ENCODE results near the gene TBC1D2. TPM values are rescaled to one million over a fixed set of nuclear protein-coding genes. Genes with fewer than 3 reads are reported as not detected.

The TBC1D2 gene
- total and polyA plus RNA-seq, 4 donors: 2.8 to 5.1 (median 3.7) TPM

DNA sequence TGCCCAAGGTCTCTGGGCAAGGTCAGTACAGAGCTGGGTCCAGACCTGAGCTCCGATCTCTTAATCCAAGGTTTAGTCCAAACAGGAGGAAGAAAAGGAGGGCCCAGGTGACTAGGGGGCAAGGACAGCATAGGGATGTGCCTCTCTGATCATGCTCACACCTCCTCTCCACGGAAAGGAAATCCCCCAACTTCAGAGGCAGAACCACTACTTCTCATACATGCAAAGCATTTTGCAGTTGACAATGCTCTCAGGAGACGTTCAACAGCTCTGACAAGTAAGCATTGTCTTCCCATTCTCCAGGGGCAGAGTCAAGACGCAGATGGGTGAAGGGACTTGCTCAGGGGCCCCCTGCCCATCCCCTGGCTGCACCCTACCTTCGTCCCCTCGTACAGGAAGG, 54.3 kb downstream of the TBC1D2 start:
- TF ChIP-seq EGR1 (IDR thresholded peaks at IDR 0.05; ENCODE audit: low read depth in 2 of 2) (no peak), HNF4G (IDR thresholded peaks at IDR 0.05) (no peak), SP1 (IDR thresholded peaks at IDR 0.05) (no peak), FOXA2 (IDR thresholded peaks at IDR 0.05) (no peak), GABPA (IDR thresholded peaks at IDR 0.05 in 1 of 2, conservative IDR thresholded peaks at IDR 0.05 in 1 of 2) (no peak), JUND (IDR thresholded peaks at IDR 0.05) (no peak), FOXA1 (IDR thresholded peaks at IDR 0.05) (no peak), RAD21 (IDR thresholded peaks at IDR 0.05) (no peak)
- TF ChIP-seq, protein P1, sequence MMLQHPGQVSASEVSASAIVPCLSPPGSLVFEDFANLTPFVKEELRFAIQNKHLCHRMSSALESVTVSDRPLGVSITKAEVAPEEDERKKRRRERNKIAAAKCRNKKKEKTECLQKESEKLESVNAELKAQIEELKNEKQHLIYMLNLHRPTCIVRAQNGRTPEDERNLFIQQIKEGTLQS (IDR thresholded peaks at IDR 0.05): no peak
- TF ChIP-seq, protein P2, sequence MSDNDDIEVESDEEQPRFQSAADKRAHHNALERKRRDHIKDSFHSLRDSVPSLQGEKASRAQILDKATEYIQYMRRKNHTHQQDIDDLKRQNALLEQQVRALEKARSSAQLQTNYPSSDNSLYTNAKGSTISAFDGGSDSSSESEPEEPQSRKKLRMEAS (IDR thresholded peaks at IDR 0.05): no peak
- TF ChIP-seq, protein P3, sequence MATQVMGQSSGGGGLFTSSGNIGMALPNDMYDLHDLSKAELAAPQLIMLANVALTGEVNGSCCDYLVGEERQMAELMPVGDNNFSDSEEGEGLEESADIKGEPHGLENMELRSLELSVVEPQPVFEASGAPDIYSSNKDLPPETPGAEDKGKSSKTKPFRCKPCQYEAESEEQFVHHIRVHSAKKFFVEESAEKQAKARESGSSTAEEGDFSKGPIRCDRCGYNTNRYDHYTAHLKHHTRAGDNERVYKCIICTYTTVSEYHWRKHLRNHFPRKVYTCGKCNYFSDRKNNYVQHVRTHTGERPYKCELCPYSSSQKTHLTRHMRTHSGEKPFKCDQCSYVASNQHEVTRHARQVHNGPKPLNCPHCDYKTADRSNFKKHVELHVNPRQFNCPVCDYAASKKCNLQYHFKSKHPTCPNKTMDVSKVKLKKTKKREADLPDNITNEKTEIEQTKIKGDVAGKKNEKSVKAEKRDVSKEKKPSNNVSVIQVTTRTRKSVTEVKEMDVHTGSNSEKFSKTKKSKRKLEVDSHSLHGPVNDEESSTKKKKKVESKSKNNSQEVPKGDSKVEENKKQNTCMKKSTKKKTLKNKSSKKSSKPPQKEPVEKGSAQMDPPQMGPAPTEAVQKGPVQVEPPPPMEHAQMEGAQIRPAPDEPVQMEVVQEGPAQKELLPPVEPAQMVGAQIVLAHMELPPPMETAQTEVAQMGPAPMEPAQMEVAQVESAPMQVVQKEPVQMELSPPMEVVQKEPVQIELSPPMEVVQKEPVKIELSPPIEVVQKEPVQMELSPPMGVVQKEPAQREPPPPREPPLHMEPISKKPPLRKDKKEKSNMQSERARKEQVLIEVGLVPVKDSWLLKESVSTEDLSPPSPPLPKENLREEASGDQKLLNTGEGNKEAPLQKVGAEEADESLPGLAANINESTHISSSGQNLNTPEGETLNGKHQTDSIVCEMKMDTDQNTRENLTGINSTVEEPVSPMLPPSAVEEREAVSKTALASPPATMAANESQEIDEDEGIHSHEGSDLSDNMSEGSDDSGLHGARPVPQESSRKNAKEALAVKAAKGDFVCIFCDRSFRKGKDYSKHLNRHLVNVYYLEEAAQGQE (IDR thresholded peaks at IDR 0.05): no peak
- H3K36me3 ChIP-seq (ENCODE audit: control insufficient read depth in 4 of 4, insufficient read depth in 3 of 4, low read depth in 1 of 4, low read length in 3 of 4): peaks cover 0 to 14% (median 7%) of the 10 kb centered on the region in 4 donors

DNA sequence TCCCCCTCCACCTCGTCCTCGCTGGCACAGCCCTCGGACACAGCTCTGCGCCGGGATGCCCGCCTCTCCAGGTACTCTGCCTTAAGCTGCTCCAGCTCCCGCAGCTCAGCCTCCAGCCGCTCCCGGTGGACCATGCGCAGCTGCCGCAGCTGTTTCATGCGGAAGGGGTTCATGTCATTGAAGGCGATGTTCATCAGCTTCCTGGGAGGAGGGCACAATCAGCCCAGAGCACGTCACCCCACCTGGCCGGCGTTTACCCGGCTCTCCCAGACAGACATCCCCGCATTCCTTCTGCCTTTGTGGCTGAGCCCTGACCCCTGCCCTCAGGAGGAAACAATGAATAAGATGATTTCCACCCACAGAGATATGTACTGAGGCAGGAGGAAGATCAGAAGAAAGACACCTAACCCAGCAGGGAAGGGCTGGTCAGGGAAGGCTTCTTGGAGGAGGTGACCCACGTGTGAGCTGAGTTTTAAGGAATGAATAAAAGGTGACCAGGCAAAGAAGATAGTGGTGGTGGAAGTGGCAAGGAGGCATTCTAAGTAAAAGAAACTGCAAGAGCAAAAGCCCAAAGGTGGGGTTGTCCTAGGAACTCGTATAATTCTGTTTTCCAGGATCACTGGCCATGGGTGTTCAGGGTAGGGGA, 55.9 kb downstream of the TBC1D2 start:
- Histone ChIP-seq H3K9me3 (ENCODE audit: control insufficient read depth in 4 of 4, low read length in 3 of 4) (no peaks in the 10 kb centered on the region), H3K9ac (ENCODE audit: low read depth in 1 of 2, low read length in 2 of 2) (no peak overlapping the region), H3K4me1 (ENCODE audit: control insufficient read depth in 4 of 4, insufficient read depth in 4 of 4, low read length in 3 of 4) (peaks cover 0 to 5% (median 0%) of the 10 kb centered on the region in 4 donors), H3K4me3 (ENCODE audit: low read depth in 1 of 3, low read length in 3 of 3) (no peak overlapping the region), H3K27me3 (ENCODE audit: control insufficient read depth in 4 of 4, insufficient read depth in 4 of 4, low read length in 3 of 4) (no peaks in the 10 kb centered on the region), H3K36me3 (ENCODE audit: control insufficient read depth in 4 of 4, insufficient read depth in 3 of 4, low read depth in 1 of 4, low read length in 3 of 4) (peaks cover 0 to 14% (median 7%) of the 10 kb centered on the region in 4 donors), H3K27ac (ENCODE audit: low read depth in 1 of 2, low read length in 2 of 2) (no peak overlapping the region)
- TF ChIP-seq TAF1 (conservative IDR thresholded peaks at IDR 0.05): no peak
- TF ChIP-seq, protein P2 (IDR thresholded peaks at IDR 0.05): no peak
- WGBS: 92% methylated on average over 20 of the region's 20 CpGs
- DNase-seq (ENCODE audit: low spot score): no peak

More for the DNA sequence above, 54.3 kb downstream of the TBC1D2 start:
- Histone ChIP-seq H3K27ac (ENCODE audit: low read depth in 1 of 2, low read length in 2 of 2) (no peak overlapping the region), H3K4me1 (ENCODE audit: control insufficient read depth in 4 of 4, insufficient read depth in 4 of 4, low read length in 3 of 4) (peaks cover 0 to 5% (median 0%) of the 10 kb centered on the region in 4 donors), H3K9ac (ENCODE audit: low read depth in 1 of 2, low read length in 2 of 2) (no peak overlapping the region), H3K27me3 (ENCODE audit: control insufficient read depth in 4 of 4, insufficient read depth in 4 of 4, low read length in 3 of 4) (no peaks in the 10 kb centered on the region), H3K4me3 (ENCODE audit: low read depth in 1 of 3, low read length in 3 of 3) (no peak overlapping the region), H3K9me3 (ENCODE audit: control insufficient read depth in 4 of 4, low read length in 3 of 4) (no peaks in the 10 kb centered on the region)
- whole genome bisulfite sequencing: 93% methylated on average over 6 of the region's 6 CpGs
- no peak for DNase-seq (ENCODE audit: low spot score)

DNA sequence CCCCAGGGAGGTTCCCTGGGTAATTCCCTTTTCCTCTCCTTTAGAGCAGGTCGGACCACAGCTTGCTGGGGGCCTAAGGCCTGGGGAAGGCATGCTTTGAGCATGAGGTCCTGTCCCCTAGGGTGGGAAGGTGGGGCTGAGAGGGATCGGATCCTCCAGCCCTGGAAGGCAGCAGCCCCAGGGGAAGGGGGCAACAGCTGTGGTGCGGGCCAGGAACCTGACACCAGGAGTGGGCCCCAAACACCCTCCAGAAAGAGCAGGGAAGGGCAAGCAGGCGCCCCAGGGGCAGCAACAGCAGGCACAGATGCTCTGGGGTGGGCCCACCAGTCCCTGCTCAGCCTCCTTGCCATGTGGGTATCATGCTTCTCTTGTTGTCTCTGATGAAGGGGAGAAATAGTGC, 59.8 kb downstream of the TBC1D2 start:
- TF ChIP-seq NR2F2 (IDR thresholded peaks at IDR 0.05) (no peak), HNF4A (conservative IDR thresholded peaks at IDR 0.05) (no peak), GABPA (IDR thresholded peaks at IDR 0.05 in 1 of 2, conservative IDR thresholded peaks at IDR 0.05 in 1 of 2) (no peak), FOXA2 (IDR thresholded peaks at IDR 0.05) (no peak), HNF4G (IDR thresholded peaks at IDR 0.05) (no peak)
- TF ChIP-seq, protein P4, sequence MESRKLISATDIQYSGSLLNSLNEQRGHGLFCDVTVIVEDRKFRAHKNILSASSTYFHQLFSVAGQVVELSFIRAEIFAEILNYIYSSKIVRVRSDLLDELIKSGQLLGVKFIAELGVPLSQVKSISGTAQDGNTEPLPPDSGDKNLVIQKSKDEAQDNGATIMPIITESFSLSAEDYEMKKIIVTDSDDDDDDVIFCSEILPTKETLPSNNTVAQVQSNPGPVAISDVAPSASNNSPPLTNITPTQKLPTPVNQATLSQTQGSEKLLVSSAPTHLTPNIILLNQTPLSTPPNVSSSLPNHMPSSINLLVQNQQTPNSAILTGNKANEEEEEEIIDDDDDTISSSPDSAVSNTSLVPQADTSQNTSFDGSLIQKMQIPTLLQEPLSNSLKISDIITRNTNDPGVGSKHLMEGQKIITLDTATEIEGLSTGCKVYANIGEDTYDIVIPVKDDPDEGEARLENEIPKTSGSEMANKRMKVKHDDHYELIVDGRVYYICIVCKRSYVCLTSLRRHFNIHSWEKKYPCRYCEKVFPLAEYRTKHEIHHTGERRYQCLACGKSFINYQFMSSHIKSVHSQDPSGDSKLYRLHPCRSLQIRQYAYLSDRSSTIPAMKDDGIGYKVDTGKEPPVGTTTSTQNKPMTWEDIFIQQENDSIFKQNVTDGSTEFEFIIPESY (IDR thresholded peaks at IDR 0.05): no peak
- Histone ChIP-seq H3K27ac (ENCODE audit: low read depth in 1 of 2, low read length in 2 of 2) (no peak overlapping the region), H3K36me3 (ENCODE audit: control insufficient read depth in 4 of 4, insufficient read depth in 3 of 4, low read depth in 1 of 4, low read length in 3 of 4) (peaks cover 0 to 10% (median 3%) of the 10 kb centered on the region in 4 donors), H3K4me1 (ENCODE audit: control insufficient read depth in 4 of 4, insufficient read depth in 4 of 4, low read length in 3 of 4) (peaks cover 0 to 15% (median 7%) of the 10 kb centered on the region in 4 donors), H3K9me3 (ENCODE audit: control insufficient read depth in 4 of 4, low read length in 3 of 4) (no peaks in the 10 kb centered on the region), H3K9ac (ENCODE audit: low read depth in 1 of 2, low read length in 2 of 2) (no peak overlapping the region), H3K27me3 (ENCODE audit: control insufficient read depth in 4 of 4, insufficient read depth in 4 of 4, low read length in 3 of 4) (no peaks in the 10 kb centered on the region), H3K4me3 (ENCODE audit: low read depth in 1 of 3, low read length in 3 of 3) (no peak overlapping the region)
- 86% methylated on average over 4 of the region's 4 CpGs for WGBS
- no peak for DNase-seq (ENCODE audit: low spot score)

Measured in liver (tissue), 9 donors.